Activated T-helper 1 cell treated with anti-CD3 and anti-CD28 coated beads, Interleukin-12 subunit alpha, Interleukin-12 subunit beta, Interleukin-2, Interleukin-4 antibody, amounts not matched to agents 30 ng/mL and 10 ng/mL and 1 ng/mL, durations not matched to agents 14 hours and 24 hours and 36 hours (primary cell): ENCODE data around the gene GAPDH. TPM values are rescaled to one million over a fixed set of nuclear protein-coding genes. Genes with fewer than 3 reads are reported as not detected.
"Not testable (repeated sequence)": the region's sequence is repeated elsewhere in the genome, so short reads cannot be mapped to it uniquely, and the experiment has no call there.

Source experiments
- DNase-seq: peaks from one replicate; pipeline ENCODE4 v3.0.0; 2021; ENCODE audit warnings: low spot score
- H3K27ac Mint-ChIP-seq: one replicate; pipeline ENCODE4 v1.8.0; 2021; ENCODE audit warnings: mild to moderate bottlenecking, mixed read lengths
- H3K27me3 Mint-ChIP-seq: one replicate; pipeline ENCODE4 v1.8.0; 2022; ENCODE audit warnings: mild to moderate bottlenecking, moderate library complexity, mixed read lengths; ENCODE audit not compliant: insufficient read depth
- H3K36me3 Mint-ChIP-seq: one replicate; pipeline ENCODE4 v1.8.0; 2021; ENCODE audit warnings: low read depth, mixed read lengths
- H3K4me1 Mint-ChIP-seq: one replicate; pipeline ENCODE4 v1.8.0; 2021; ENCODE audit warnings: low read depth, mixed read lengths
- H3K4me3 Mint-ChIP-seq: one replicate; pipeline ENCODE4 v1.8.0; 2021; ENCODE audit warnings: mild to moderate bottlenecking, moderate library complexity, mixed read lengths
- H3K9me3 Mint-ChIP-seq: one replicate; pipeline ENCODE4 v1.8.0; 2021; ENCODE audit warnings: mixed read lengths
- intact Hi-C: fragments of 100-400 bp; cut with micrococcal nuclease; formaldehyde crosslinking; loops from one replicate; pipeline ENCODE4 v1.15.1; 2024
- total RNA-seq: library from RNA; stranded (reverse); gene quantifications from 2 replicates; pipeline ENCODE4 v1.2.3, GENCODE V29; 2022

The GAPDH gene
- total RNA-seq, 1 donor from 2014 or later: 4,318 TPM

- Mint-ChIP-seq H3K4me1 (peaks cover 49% of the 10 kb centered on the region), H3K9me3 (no peaks in the 10 kb centered on the region), H3K27me3 (no peaks in the 10 kb centered on the region), H3K36me3 (peaks cover 76% of the 10 kb centered on the region), H3K4me3 (peak overlapping the region; percentile 91), H3K27ac (peak overlapping the region; percentile 99)
- DNase-seq: no peak
- intact Hi-C loops: loop anchor here (1.0 to 10.0 kb wide), 6 partner anchors 35 to 412 kb away; partner anchors contain the start of genes C12orf57, COPS7A, ING4 and NOP2
Measured at GRCh38 chr12:6532927-6533652, 1.2 kb upstream of the GAPDH start.

GRCh38 chr12:6533653-6533922 is 729 bp upstream of the GAPDH start:
- Mint-ChIP-seq H3K4me1 (peaks cover 52% of the 10 kb centered on the region), H3K27ac (peak overlapping the region; percentile 99), H3K9me3 (no peaks in the 10 kb centered on the region), H3K36me3 (peaks cover 75% of the 10 kb centered on the region), H3K4me3 (peak overlapping the region; percentile 91), H3K27me3 (no peaks in the 10 kb centered on the region)
- intact Hi-C loops: loop anchor here (1.0 to 10.0 kb wide), 2 partner anchors 191 to 411 kb away; partner anchors contain the start of genes C12orf57, COPS7A and RNU7-1
- DNase-seq: no peak

- peak overlapping the region; percentile 91 for H3K4me3 Mint-ChIP-seq
- intact Hi-C loops: loop anchor here (1.0 to 10.0 kb wide), 7 partner anchors 22 to 410 kb away; partner anchors contain the start of genes C12orf57, CDCA3, CHD4 and IFFO1
- peak overlapping the region; percentile 99 for H3K27ac Mint-ChIP-seq
- H3K36me3 Mint-ChIP-seq: peaks cover 73% of the 10 kb centered on the region
- no peaks in the 10 kb centered on the region for H3K27me3 Mint-ChIP-seq
- H3K4me1 Mint-ChIP-seq: peaks cover 63% of the 10 kb centered on the region
- no peak for DNase-seq
- H3K9me3 Mint-ChIP-seq: no peaks in the 10 kb centered on the region
Measured at GRCh38 chr12:6534695-6534944, 303 bp downstream of the GAPDH start.

- H3K4me3 Mint-ChIP-seq: peak overlapping the region; percentile 91
- H3K36me3 Mint-ChIP-seq: peaks cover 74% of the 10 kb centered on the region
- H3K27me3 Mint-ChIP-seq: no peaks in the 10 kb centered on the region
- peak overlapping the region; percentile 99 for H3K27ac Mint-ChIP-seq
- no peaks in the 10 kb centered on the region for H3K9me3 Mint-ChIP-seq
- H3K4me1 Mint-ChIP-seq: peaks cover 63% of the 10 kb centered on the region
- intact Hi-C loops: loop anchor here (1.0 to 10.0 kb wide), 7 partner anchors 21 to 410 kb away; partner anchors contain the start of genes C12orf57, CDCA3, CHD4 and IFFO1
- DNase-seq: peak; percentile 76
Measured at GRCh38 chr12:6534945-6535696, 804 bp downstream of the GAPDH start.

GRCh38 chr12:6535697-6535946 is 1.3 kb downstream of the GAPDH start:
- Mint-ChIP-seq H3K36me3 (peaks cover 70% of the 10 kb centered on the region), H3K27ac (peak overlapping the region; percentile 99), H3K4me3 (peak overlapping the region; percentile 91), H3K9me3 (no peaks in the 10 kb centered on the region), H3K27me3 (no peaks in the 10 kb centered on the region), H3K4me1 (peaks cover 63% of the 10 kb centered on the region)
- no peak for DNase-seq
- intact Hi-C loops: loop anchor here (2.0 to 10.0 kb wide), 2 partner anchors 201 to 409 kb away; partner anchors contain the start of genes C12orf57 and RNU7-1

GRCh38 chr12:6535960-6536847 is 1.9 kb downstream of the GAPDH start:
- intact Hi-C loops: loop anchor here (2.0 to 10.0 kb wide), 2 partner anchors 201 to 409 kb away; partner anchors contain the start of genes C12orf57 and RNU7-1
- Mint-ChIP-seq H3K27ac (peak overlapping the region; percentile 99), H3K36me3 (peaks cover 65% of the 10 kb centered on the region), H3K9me3 (no peaks in the 10 kb centered on the region), H3K4me1 (peaks cover 63% of the 10 kb centered on the region), H3K4me3 (peak overlapping the region; percentile 91), H3K27me3 (no peaks in the 10 kb centered on the region)
- no peak for DNase-seq

DNA sequence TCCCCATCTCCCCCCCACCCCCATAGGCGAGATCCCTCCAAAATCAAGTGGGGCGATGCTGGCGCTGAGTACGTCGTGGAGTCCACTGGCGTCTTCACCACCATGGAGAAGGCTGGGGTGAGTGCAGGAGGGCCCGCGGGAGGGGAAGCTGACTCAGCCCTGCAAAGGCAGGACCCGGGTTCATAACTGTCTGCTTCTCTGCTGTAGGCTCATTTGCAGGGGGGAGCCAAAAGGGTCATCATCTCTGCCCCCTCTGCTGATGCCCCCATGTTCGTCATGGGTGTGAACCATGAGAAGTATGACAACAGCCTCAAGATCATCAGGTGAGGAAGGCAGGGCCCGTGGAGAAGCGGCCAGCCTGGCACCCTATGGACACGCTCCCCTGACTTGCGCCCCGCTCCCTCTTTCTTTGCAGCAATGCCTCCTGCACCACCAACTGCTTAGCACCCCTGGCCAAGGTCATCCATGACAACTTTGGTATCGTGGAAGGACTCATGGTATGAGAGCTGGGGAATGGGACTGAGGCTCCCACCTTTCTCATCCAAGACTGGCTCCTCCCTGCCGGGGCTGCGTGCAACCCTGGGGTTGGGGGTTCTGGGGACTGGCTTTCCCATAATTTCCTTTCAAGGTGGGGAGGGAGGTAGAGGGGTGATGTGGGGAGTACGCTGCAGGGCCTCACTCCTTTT is 2.7 kb downstream of the GAPDH start:
- Mint-ChIP-seq H3K27ac (peak overlapping the region; percentile 40), H3K4me1 (peaks cover 64% of the 10 kb centered on the region), H3K27me3 (no peaks in the 10 kb centered on the region), H3K9me3 (no peaks in the 10 kb centered on the region), H3K36me3 (peaks cover 61% of the 10 kb centered on the region), H3K4me3 (peak overlapping the region; percentile 91)
- DNase-seq: no peak
- intact Hi-C loops: loop anchor here (10.0 kb wide), 1 partner anchor 408 kb away; the partner anchor contains the start of genes C12orf57 and RNU7-1

- Mint-ChIP-seq H3K36me3 (peaks cover 58% of the 10 kb centered on the region), H3K4me3 (peak overlapping the region; percentile 91), H3K27ac (peak overlapping the region; percentile 91), H3K4me1 (peaks cover 63% of the 10 kb centered on the region)
- intact Hi-C loops: loop anchor here (1.0 to 10.0 kb wide), 2 partner anchors 114 to 407 kb away; partner anchors contain the start of genes C12orf57 and RNU7-1
- peak; percentile 72 for DNase-seq
- H3K9me3 Mint-ChIP-seq, H3K27me3 Mint-ChIP-seq: not testable (repeated sequence)
Measured at GRCh38 chr12:6537580-6538419, 3.5 kb downstream of the GAPDH start.

- Mint-ChIP-seq H3K4me1 (peaks cover 62% of the 10 kb centered on the region), H3K36me3 (peaks cover 58% of the 10 kb centered on the region), H3K27me3 (no peaks in the 10 kb centered on the region), H3K9me3 (no peaks in the 10 kb centered on the region), H3K4me3 (peak overlapping the region; percentile 91), H3K27ac (peak overlapping the region; percentile 91)
- DNase-seq: no peak
- intact Hi-C loops: loop anchor here (1.0 to 10.0 kb wide), 2 partner anchors 115 to 406 kb away; partner anchors contain the start of genes C12orf57 and RNU7-1
Measured at GRCh38 chr12:6538420-6539313, 4.3 kb downstream of the GAPDH start.

DNA sequence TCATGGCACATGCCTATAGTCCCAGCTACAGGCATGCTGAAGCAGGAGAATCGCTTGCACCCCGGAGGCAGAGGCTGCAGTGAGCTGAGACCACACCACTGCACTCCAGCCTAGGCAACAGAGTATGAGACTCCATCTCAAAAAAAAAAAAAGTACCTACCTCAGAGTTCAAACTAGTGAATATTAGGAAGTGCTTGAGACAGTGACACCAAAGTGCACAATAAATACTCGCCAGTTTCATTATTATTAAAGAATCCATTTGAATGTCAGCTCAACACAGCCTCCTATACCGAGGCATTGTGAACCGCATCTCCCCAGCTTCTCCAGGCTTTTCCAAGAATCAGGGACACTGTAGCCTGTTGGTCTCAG is 5.0 kb downstream of the GAPDH start:
- no peak for DNase-seq
- intact Hi-C loops: loop anchor here (10.0 kb wide), 1 partner anchor 406 kb away; the partner anchor contains the start of genes C12orf57 and RNU7-1
- Mint-ChIP-seq H3K9me3 (no peaks in the 10 kb centered on the region), H3K27me3 (no peaks in the 10 kb centered on the region), H3K27ac (peak overlapping the region; percentile 91), H3K4me3 (peak overlapping the region; percentile 48), H3K36me3 (peaks cover 56% of the 10 kb centered on the region), H3K4me1 (peaks cover 62% of the 10 kb centered on the region)

DNA sequence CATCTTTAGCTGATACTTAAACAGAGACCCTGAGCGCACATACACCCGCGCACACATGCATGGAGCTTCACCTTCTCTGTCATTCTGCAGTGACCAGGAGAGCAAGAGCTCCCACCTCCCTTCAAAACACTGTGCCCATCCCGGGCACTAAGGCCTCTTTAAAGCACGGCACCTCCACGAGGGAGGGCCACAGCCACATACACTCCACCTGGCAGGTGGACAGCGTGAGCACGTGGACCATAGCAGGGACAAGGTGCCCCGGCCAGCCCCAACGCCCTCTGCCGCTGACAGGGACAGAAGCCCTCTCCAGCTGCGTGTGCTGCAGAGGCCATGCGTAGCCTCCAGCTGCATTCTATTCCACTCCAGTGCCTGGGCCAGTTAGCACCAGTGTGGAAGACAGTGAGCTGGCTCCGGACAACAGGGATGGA is 5.4 kb downstream of the GAPDH start:
- Mint-ChIP-seq H3K9me3 (no peaks in the 10 kb centered on the region), H3K36me3 (peaks cover 59% of the 10 kb centered on the region), H3K4me1 (peaks cover 62% of the 10 kb centered on the region), H3K27me3 (no peaks in the 10 kb centered on the region), H3K4me3 (peak overlapping the region; percentile 48), H3K27ac (peak overlapping the region; percentile 91)
- no peak for DNase-seq
- intact Hi-C loops: loop anchor here (10.0 kb wide), 1 partner anchor 405 kb away; the partner anchor contains the start of genes C12orf57 and RNU7-1
